MM.1S (cell line): ENCODE results near the gene NUMA1.

Source experiments
- CTCF ChIP-seq: fragments of 300-600 bp; sonication (generic); IDR thresholded peaks from 2 replicates; pipeline ENCODE4 v1.5.1; 2016; ENCODE audit warnings: antibody characterized with exemption, low read length, mixed read lengths
- EZH2 ChIP-seq: fragments of 300-600 bp; sonication (generic); optimal IDR thresholded peaks from 2 replicates; pipeline ENCODE3; 2017; ENCODE audit warnings: low read depth, mild to moderate bottlenecking, antibody characterized with exemption, low read length, mixed read lengths
- EZH2phosphoT487 ChIP-seq: fragments of 300-600 bp; sonication (generic); IDR thresholded peaks from 2 replicates; pipeline ENCODE4 v1.6.1; 2018; ENCODE audit warnings: antibody characterized with exemption, low read length

GRCh38 chr11:72129381-72129780 is 49.0 kb upstream of the NUMA1 start:
- no peak for TF ChIP-seq CTCF
- TF ChIP-seq EZH2, result no peak
- TF ChIP-seq EZH2phosphoT487, result no peak
